ENCODE data around the gene C21orf91.
A peak's percentile ranks its signal among the peaks of the same experiment; 100 is the strongest.
"Not testable (repeated sequence)": the region's sequence is repeated elsewhere in the genome, so short reads cannot be mapped to it uniquely, and the experiment has no call there.

Gene C21orf91

GRCh38 chr21:17775431-17776126 lies 43.6 kb downstream of the C21orf91 start:
- peak; percentile 69 for DNase-seq

GRCh38 chr21:17775021-17775420 lies 44.1 kb downstream of the C21orf91 start:
- not testable (repeated sequence) for DNase-seq

GRCh38 chr21:17769447-17769845 lies 49.7 kb downstream of the C21orf91 start:
- DNase-seq = no peak

GRCh38 chr21:17768840-17769446 lies 50.2 kb downstream of the C21orf91 start:
- no peak for DNase-seq

- DNase-seq = no peak
Measured at GRCh38 chr21:17765207-17765606, 53.9 kb downstream of the C21orf91 start.

- DNase-seq = no peak
Measured at GRCh38 chr21:17763288-17764037, 55.7 kb downstream of the C21orf91 start.

- DNase-seq = no peak
Measured at GRCh38 chr21:17759511-17760178, 59.5 kb downstream of the C21orf91 start.

- no peak for DNase-seq
Measured at GRCh38 chr21:17758683-17759082, 60.5 kb downstream of the C21orf91 start.

GRCh38 chr21:17757671-17758070 lies 61.5 kb downstream of the C21orf91 start:
- DNase-seq = no peak

GRCh38 chr21:17753736-17754135 lies 65.4 kb downstream of the C21orf91 start:
- DNase-seq = no peak

GRCh38 chr21:17752171-17752570 lies 67.0 kb downstream of the C21orf91 start:
- no peak for DNase-seq

GRCh38 chr21:17746920-17747319 lies 72.2 kb downstream of the C21orf91 start:
- DNase-seq = no peak

GRCh38 chr21:17745086-17745485 lies 74.1 kb downstream of the C21orf91 start:
- DNase-seq = no peak

GRCh38 chr21:17742940-17743592 lies 76.1 kb downstream of the C21orf91 start:
- DNase-seq = no peak

- no peak for DNase-seq
Measured at GRCh38 chr21:17742181-17742580, 77.0 kb downstream of the C21orf91 start.

All from CD4-positive, alpha-beta T cell treated with Interferon gamma for 1 hour (primary cell).